ENCODE measurements around the gene NFASC.

Gene NFASC

DNA sequence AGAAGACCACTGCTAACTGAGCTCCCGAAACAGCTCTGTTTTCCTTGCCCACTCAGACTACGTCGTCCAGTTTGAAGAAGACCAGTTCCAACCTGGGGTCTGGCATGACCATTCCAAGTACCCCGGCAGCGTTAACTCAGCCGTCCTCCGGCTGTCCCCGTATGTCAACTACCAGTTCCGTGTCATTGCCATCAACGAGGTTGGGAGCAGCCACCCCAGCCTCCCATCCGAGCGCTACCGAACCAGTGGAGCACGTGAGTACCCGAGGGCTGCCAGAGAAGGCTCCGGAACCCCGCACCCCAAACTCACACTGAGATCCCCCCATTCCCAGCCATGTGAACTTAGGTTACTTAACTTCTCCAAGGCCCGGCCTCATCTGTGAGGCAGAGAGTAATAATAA, 108.6 kb downstream of the NFASC start (continued):
- TF ChIP-seq, protein P1, sequence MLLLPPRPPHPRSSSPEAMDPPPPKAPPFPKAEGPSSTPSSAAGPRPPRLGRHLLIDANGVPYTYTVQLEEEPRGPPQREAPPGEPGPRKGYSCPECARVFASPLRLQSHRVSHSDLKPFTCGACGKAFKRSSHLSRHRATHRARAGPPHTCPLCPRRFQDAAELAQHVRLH (tag by site-specific recombination; IDR thresholded peaks at IDR 0.05) = no peak
- no peak for TF ChIP-seq YY1 (tag by site-specific recombination; IDR thresholded peaks at IDR 0.05)
- TF ChIP-seq, protein P2, sequence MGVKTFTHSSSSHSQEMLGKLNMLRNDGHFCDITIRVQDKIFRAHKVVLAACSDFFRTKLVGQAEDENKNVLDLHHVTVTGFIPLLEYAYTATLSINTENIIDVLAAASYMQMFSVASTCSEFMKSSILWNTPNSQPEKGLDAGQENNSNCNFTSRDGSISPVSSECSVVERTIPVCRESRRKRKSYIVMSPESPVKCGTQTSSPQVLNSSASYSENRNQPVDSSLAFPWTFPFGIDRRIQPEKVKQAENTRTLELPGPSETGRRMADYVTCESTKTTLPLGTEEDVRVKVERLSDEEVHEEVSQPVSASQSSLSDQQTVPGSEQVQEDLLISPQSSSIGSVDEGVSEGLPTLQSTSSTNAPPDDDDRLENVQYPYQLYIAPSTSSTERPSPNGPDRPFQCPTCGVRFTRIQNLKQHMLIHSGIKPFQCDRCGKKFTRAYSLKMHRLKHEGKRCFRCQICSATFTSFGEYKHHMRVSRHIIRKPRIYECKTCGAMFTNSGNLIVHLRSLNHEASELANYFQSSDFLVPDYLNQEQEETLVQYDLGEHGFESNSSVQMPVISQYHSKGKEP (tag by site-specific recombination; IDR thresholded peaks at IDR 0.05) = no peak
- no peak for TF ChIP-seq ZNF214 (tag by site-specific recombination; IDR thresholded peaks at IDR 0.05; ENCODE audit: borderline replicate concordance)
- no peak for TF ChIP-seq ZNF660 (tag by site-specific recombination; IDR thresholded peaks at IDR 0.05)
- no peak for TF ChIP-seq ZNF830 (tag by site-specific recombination; IDR thresholded peaks at IDR 0.05; ENCODE audit: low read depth)

DNA sequence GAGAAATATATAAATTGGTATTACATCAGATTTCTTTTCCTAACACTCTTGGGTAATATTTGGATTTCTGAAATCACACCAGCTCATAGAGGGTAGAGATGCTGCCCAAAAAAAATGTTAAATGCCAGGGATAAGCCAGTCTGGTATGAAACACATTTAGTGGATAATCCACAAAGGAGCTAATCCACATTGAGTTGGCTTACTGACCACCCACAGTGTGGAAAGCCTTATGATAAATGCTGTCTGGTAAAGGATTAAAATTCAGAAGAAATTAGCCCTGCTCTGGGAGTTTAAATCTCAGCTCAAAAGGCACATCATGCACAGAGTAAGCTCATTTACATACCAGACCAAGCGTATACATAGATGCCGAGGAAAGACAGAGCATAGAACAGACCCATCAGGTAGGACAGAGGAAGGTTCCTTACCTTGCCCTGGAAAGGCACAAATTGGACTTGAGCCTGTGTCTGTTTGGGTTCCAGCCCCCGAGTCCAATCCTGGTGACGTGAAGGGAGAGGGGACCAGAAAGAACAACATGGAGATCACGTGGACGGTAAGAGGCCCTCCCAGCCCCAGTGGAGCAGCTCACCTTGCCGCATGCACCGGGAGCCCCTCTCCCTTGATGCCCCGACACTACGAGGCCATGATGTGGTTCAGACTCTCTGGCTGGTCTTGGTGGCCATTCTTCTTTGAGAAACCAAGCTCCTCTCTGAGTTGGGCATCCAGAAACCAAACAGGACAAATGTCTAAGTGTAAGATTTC, 109.4 kb downstream of the NFASC start:
- CTCF ChIA-PET = interaction anchor here (0.5 to 3.1 kb wide), 7 partner anchors 8 to 506 kb away, joined by 3 to 21 read pairs (median 5); no protein-coding TSS in a partner anchor
- Histone ChIP-seq H3K4me3 (ENCODE audit: low read depth, low read length) (no peak overlapping the region), H3K4me1 (ENCODE audit: control insufficient read depth, insufficient read depth, low read length) (no peaks in the 10 kb centered on the region), H3K36me3 (ENCODE audit: control insufficient read depth in 2 of 2, insufficient read depth in 1 of 2, low read length in 2 of 2) (no peaks in the 10 kb centered on the region), H3K27ac (ENCODE audit: extremely low read depth, low read depth, low read length) (no peak overlapping the region), H3K9me3 (ENCODE audit: control insufficient read depth, insufficient read depth, low read depth, low read length) (no peaks in the 10 kb centered on the region)
- POLR2A ChIA-PET = no interaction called here
- TF ChIP-seq ZXDB (tag by site-specific recombination; IDR thresholded peaks at IDR 0.05) (no peak), ZNF701 (tag by site-specific recombination; IDR thresholded peaks at IDR 0.05) (no peak), GLI4 (tag by site-specific recombination; IDR thresholded peaks at IDR 0.05) (no peak), ZSCAN23 (tag by site-specific recombination; IDR thresholded peaks at IDR 0.05) (no peak), ZNF560 (tag by site-specific recombination; IDR thresholded peaks at IDR 0.05; ENCODE audit: borderline replicate concordance) (no peak), ZNF140 (tag by site-specific recombination; IDR thresholded peaks at IDR 0.05) (no peak), ZNF302 (tag by site-specific recombination; IDR thresholded peaks at IDR 0.05; ENCODE audit: low read depth) (no peak), ZNF610 (tag by site-specific recombination; IDR thresholded peaks at IDR 0.05; ENCODE audit: borderline replicate concordance) (no peak), ZNF654 (tag by site-specific recombination; IDR thresholded peaks at IDR 0.05; ENCODE audit: low read depth) (no peak), KLF8 (tag by site-specific recombination; IDR thresholded peaks at IDR 0.05) (no peak), GLI2 (tag by site-specific recombination; IDR thresholded peaks at IDR 0.05; ENCODE audit: borderline replicate concordance, low read depth) (no peak)
- TF ChIP-seq, protein P3, sequence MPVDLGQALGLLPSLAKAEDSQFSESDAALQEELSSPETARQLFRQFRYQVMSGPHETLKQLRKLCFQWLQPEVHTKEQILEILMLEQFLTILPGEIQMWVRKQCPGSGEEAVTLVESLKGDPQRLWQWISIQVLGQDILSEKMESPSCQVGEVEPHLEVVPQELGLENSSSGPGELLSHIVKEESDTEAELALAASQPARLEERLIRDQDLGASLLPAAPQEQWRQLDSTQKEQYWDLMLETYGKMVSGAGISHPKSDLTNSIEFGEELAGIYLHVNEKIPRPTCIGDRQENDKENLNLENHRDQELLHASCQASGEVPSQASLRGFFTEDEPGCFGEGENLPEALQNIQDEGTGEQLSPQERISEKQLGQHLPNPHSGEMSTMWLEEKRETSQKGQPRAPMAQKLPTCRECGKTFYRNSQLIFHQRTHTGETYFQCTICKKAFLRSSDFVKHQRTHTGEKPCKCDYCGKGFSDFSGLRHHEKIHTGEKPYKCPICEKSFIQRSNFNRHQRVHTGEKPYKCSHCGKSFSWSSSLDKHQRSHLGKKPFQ (tag by site-specific recombination; IDR thresholded peaks at IDR 0.05) = no peak
- TF ChIP-seq, protein P4, sequence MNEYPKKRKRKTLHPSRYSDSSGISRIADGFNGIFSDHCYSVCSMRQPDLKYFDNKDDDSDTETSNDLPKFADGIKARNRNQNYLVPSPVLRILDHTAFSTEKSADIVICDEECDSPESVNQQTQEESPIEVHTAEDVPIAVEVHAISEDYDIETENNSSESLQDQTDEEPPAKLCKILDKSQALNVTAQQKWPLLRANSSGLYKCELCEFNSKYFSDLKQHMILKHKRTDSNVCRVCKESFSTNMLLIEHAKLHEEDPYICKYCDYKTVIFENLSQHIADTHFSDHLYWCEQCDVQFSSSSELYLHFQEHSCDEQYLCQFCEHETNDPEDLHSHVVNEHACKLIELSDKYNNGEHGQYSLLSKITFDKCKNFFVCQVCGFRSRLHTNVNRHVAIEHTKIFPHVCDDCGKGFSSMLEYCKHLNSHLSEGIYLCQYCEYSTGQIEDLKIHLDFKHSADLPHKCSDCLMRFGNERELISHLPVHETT (tag by site-specific recombination; IDR thresholded peaks at IDR 0.05) = no peak
